Stimulated activated CD8-positive, alpha-beta memory T cell treated with anti-CD3 and anti-CD28 coated beads, Interleukin-12 subunit alpha, Interleukin-12 subunit beta, amount 100 ng/mL, for 4 hours (primary cell): ENCODE results near the gene GK.
"Not testable (repeated sequence)": the region's sequence is repeated elsewhere in the genome, so short reads cannot be mapped to it uniquely, and the experiment has no call there.

ENCODE experiments used
- DNase-seq: peaks from one replicate; pipeline ENCODE4 v3.0.0-alpha.2; 2020; ENCODE audit warnings: low read depth

GK gene

GRCh38 chrX:30654386-30654785 is 1.2 kb downstream of the GK start:
- DNase-seq: not testable (repeated sequence)

- no peak for DNase-seq
These were observed 1.9 kb downstream of the GK start for GRCh38 chrX:30654989-30655607.

- DNase-seq: no peak
These were observed 2.8 kb downstream of the GK start for GRCh38 chrX:30655991-30656390.

GRCh38 chrX:30657196-30658161 is 4.3 kb downstream of the GK start:
- DNase-seq: no peak

- DNase-seq: no peak
These were observed 6.2 kb downstream of the GK start for GRCh38 chrX:30659421-30659820.

- no peak for DNase-seq
These were observed 8.0 kb downstream of the GK start for GRCh38 chrX:30661228-30661627.

- no peak for DNase-seq
These were observed 10.1 kb downstream of the GK start for GRCh38 chrX:30663322-30663721.

GRCh38 chrX:30665471-30665870 is 12.2 kb downstream of the GK start:
- no peak for DNase-seq

GRCh38 chrX:30666094-30666493 is 12.9 kb downstream of the GK start:
- DNase-seq: no peak

GRCh38 chrX:30668581-30668980 is 15.4 kb downstream of the GK start:
- DNase-seq: no peak

- not testable (repeated sequence) for DNase-seq
These were observed 18.0 kb downstream of the GK start for GRCh38 chrX:30671189-30671588.

- DNase-seq: no peak
These were observed 20.0 kb downstream of the GK start for GRCh38 chrX:30673127-30673796.

GRCh38 chrX:30673884-30674598 is 20.8 kb downstream of the GK start:
- no peak for DNase-seq

- no peak for DNase-seq
These were observed 21.6 kb downstream of the GK start for GRCh38 chrX:30674799-30675198.

GRCh38 chrX:30679369-30679768 is 26.1 kb downstream of the GK start:
- no peak for DNase-seq

GRCh38 chrX:30680618-30681017 is 27.4 kb downstream of the GK start:
- no peak for DNase-seq

- no peak for DNase-seq
These were observed 35.4 kb downstream of the GK start for GRCh38 chrX:30688641-30689040.

GRCh38 chrX:30689116-30689515 is 35.9 kb downstream of the GK start:
- DNase-seq: no peak

GRCh38 chrX:30690330-30690729 is 37.1 kb downstream of the GK start:
- DNase-seq: no peak

GRCh38 chrX:30693999-30694650 is 40.9 kb downstream of the GK start:
- no peak for DNase-seq

- no peak for DNase-seq
These were observed 49.5 kb downstream of the GK start for GRCh38 chrX:30702736-30703135.
